SK-N-SH treated with all-trans-retinoic acid at 6 μM for 48 hours (cell line): ENCODE measurements around the gene PTPRG.

Experiments used
- ATAC-seq: fragments of 200-7000 bp; cut with Tn5 transposase; 3 replicates; pipeline ENCODE4 v1.9.1; 2020; ENCODE audit warnings: mild to moderate bottlenecking, moderate library complexity
- ARNTL ChIP-seq: fragments of 450-650 bp; formaldehyde crosslinking; IDR thresholded peaks from 2 replicates; pipeline ENCODE4 v1.5.0; 2020; ENCODE audit warnings: low read depth, mild to moderate bottlenecking, moderate library complexity, borderline replicate concordance
- CSDC2 ChIP-seq: fragments of 250-450 bp; sonication (Bioruptor Pico); IDR thresholded peaks from 2 replicates; pipeline ENCODE4 v1.5.0; 2020; ENCODE audit warnings: mild to moderate bottlenecking, moderate library complexity
- CSRNP3 ChIP-seq: fragments of 250-450 bp; sonication (Bioruptor Pico); IDR thresholded peaks from 2 replicates; pipeline ENCODE4 v1.5.1; 2021; ENCODE audit warnings: mild to moderate bottlenecking, moderate library complexity
- ESRRG ChIP-seq: fragments of 250-450 bp; sonication (Bioruptor Pico); IDR thresholded peaks from 2 replicates; pipeline ENCODE4 v1.6.1; 2021; ENCODE audit warnings: mild to moderate bottlenecking
- GLIS3 ChIP-seq: fragments of 250-450 bp; sonication (Bioruptor Pico); IDR thresholded peaks from 2 replicates; pipeline ENCODE4 v1.5.0; 2020; ENCODE audit warnings: mild to moderate bottlenecking, moderate library complexity
- ISL1 ChIP-seq: fragments of 250-450 bp; sonication (Bioruptor Pico); IDR thresholded peaks from 2 replicates; pipeline ENCODE4 v2.1.2; 2022; ENCODE audit warnings: mild to moderate bottlenecking, moderate library complexity
- OSR1 ChIP-seq: fragments of 250-450 bp; sonication (Bioruptor Pico); IDR thresholded peaks from 2 replicates; pipeline ENCODE4 v1.8.0; 2022; ENCODE audit warnings: moderate library complexity, mild to moderate bottlenecking, inconsistent platforms
- PATZ1 ChIP-seq: fragments of 250-450 bp; sonication (Bioruptor Pico); IDR thresholded peaks from 2 replicates; pipeline ENCODE4 v1.8.0; 2020; ENCODE audit warnings: mild to moderate bottlenecking, moderate library complexity, borderline replicate concordance
- POU6F1 ChIP-seq: fragments of 250-450 bp; sonication (Bioruptor Pico); IDR thresholded peaks from 2 replicates; pipeline ENCODE4 v1.8.0; 2021; ENCODE audit warnings: low read depth, mild to moderate bottlenecking, moderate library complexity, borderline replicate concordance
- PPARA ChIP-seq: fragments of 250-450 bp; sonication (Bioruptor Pico); IDR thresholded peaks from 2 replicates; pipeline ENCODE4 v1.5.0; 2020; ENCODE audit warnings: mild to moderate bottlenecking, borderline replicate concordance
- TCF4 ChIP-seq: fragments of 250-450 bp; sonication (Bioruptor Pico); IDR thresholded peaks from 2 replicates; pipeline ENCODE4 v1.8.0; 2021; ENCODE audit warnings: mild to moderate bottlenecking, moderate library complexity, borderline replicate concordance
- TOX ChIP-seq: fragments of 250-450 bp; sonication (Bioruptor Pico); IDR thresholded peaks from 2 replicates; pipeline ENCODE4 v1.8.0; 2021; ENCODE audit warnings: mild to moderate bottlenecking, moderate library complexity, borderline replicate concordance
- TSHZ2 ChIP-seq: fragments of 250-450 bp; sonication (Bioruptor Pico); IDR thresholded peaks from 2 replicates; pipeline ENCODE4 v1.5.0; 2020; ENCODE audit warnings: mild to moderate bottlenecking, moderate library complexity
- ZC3H10 ChIP-seq: fragments of 250-450 bp; sonication (Bioruptor Pico); IDR thresholded peaks from 2 replicates; pipeline ENCODE4 v1.5.1; 2021; ENCODE audit warnings: mild to moderate bottlenecking, moderate library complexity
- ZFP3 ChIP-seq: fragments of 250-450 bp; sonication (Bioruptor Pico); IDR thresholded peaks from 2 replicates; pipeline ENCODE4 v1.5.0; 2020; ENCODE audit warnings: mild to moderate bottlenecking, moderate library complexity
- ZNF565 ChIP-seq: fragments of 450-650 bp; formaldehyde crosslinking; conservative IDR thresholded peaks from 2 replicates; pipeline ENCODE4 v1.5.0; 2020; ENCODE audit warnings: low read depth, mild to moderate bottlenecking, moderate library complexity

PTPRG gene

GRCh38 chr3:61848885-61849284 is 287.5 kb downstream of the PTPRG start (continued):
- no peak for TF ChIP-seq TOX (CRISPR knock-in tag)
- no peak for TF ChIP-seq ISL1 (CRISPR knock-in tag)
- no peak for TF ChIP-seq GLIS3 (CRISPR knock-in tag)
- no peak for TF ChIP-seq OSR1 (CRISPR knock-in tag)

- TF ChIP-seq TOX (CRISPR knock-in tag) (no peak), TCF4 (CRISPR knock-in tag) (no peak), TSHZ2 (CRISPR knock-in tag) (no peak), ZFP3 (no peak), CSDC2 (no peak), PATZ1 (CRISPR knock-in tag) (no peak)
- no peak; the same call in 2 of the 3 replicates for ATAC-seq
These were observed 292.5 kb downstream of the PTPRG start for GRCh38 chr3:61853912-61854311.

GRCh38 chr3:61855211-61855610 is 293.8 kb downstream of the PTPRG start:
- no peak for TF ChIP-seq OSR1 (CRISPR knock-in tag)
- TF ChIP-seq POU6F1 (CRISPR knock-in tag): no peak
- no peak for TF ChIP-seq CSDC2
- TF ChIP-seq ARNTL (CRISPR knock-in tag): no peak
- TF ChIP-seq TSHZ2 (CRISPR knock-in tag): no peak
- no peak for TF ChIP-seq ZC3H10
- TF ChIP-seq ESRRG: no peak
- no peak for TF ChIP-seq CSRNP3 (CRISPR knock-in tag)
- TF ChIP-seq TOX (CRISPR knock-in tag): no peak
- no peak for TF ChIP-seq ISL1 (CRISPR knock-in tag)
- TF ChIP-seq PPARA (CRISPR knock-in tag): no peak
- ATAC-seq: no peak

DNA sequence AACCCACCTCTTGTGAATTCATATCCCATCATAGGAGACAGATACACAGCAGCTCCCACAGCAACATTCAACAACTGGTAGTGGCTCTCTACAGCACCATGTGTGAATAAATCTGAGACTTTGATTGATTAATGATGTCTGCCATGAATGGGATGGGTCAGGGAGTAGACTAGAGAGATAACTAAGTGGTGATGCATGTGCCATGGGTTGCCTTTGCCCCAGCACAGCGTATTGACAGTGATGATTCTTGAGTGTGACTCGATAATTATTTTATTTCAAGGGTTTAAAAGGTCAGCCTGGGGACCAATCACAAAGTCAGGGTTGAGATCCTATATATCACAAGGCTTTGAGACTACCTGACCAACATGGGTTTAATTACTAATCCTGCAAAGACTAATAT is 295.9 kb downstream of the PTPRG start:
- ATAC-seq: no peak; the same call in 2 of the 3 replicates
- TF ChIP-seq ZNF565 (CRISPR knock-in tag) (no peak), TOX (CRISPR knock-in tag) (no peak), TCF4 (CRISPR knock-in tag) (no peak)
- TF ChIP-seq, all 23 proteins: peak for 0
